ENCODE data around the gene OR51B4.
"Not testable (repeated sequence)": the region's sequence is repeated elsewhere in the genome, so short reads cannot be mapped to it uniquely, and the experiment has no call there.

GRCh38 chr11:5294342-5294995 is 7.3 kb downstream of the OR51B4 start:
- TF ChIP-seq, protein P1, sequence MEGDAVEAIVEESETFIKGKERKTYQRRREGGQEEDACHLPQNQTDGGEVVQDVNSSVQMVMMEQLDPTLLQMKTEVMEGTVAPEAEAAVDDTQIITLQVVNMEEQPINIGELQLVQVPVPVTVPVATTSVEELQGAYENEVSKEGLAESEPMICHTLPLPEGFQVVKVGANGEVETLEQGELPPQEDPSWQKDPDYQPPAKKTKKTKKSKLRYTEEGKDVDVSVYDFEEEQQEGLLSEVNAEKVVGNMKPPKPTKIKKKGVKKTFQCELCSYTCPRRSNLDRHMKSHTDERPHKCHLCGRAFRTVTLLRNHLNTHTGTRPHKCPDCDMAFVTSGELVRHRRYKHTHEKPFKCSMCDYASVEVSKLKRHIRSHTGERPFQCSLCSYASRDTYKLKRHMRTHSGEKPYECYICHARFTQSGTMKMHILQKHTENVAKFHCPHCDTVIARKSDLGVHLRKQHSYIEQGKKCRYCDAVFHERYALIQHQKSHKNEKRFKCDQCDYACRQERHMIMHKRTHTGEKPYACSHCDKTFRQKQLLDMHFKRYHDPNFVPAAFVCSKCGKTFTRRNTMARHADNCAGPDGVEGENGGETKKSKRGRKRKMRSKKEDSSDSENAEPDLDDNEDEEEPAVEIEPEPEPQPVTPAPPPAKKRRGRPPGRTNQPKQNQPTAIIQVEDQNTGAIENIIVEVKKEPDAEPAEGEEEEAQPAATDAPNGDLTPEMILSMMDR (conservative IDR thresholded peaks at IDR 0.05 in 1 of 2, IDR thresholded peaks at IDR 0.05 in 1 of 2; ENCODE audit: low read depth in 1 of 2, low read length in 2 of 2) = not testable (repeated sequence)
- not testable (repeated sequence) for TF ChIP-seq EZH2 (IDR thresholded peaks at IDR 0.05; ENCODE audit: low read length, missing control alignments)

All from fibroblast of lung (primary cell).